Activated gamma-delta T cell treated with anti-CD3 and anti-CD28 coated beads, Interleukin-2, amount 50 U/mL, for 16 hours (primary cell): ENCODE data around the gene AFF1.

Source experiments
- DNase-seq: peaks from one replicate; pipeline ENCODE4 v3.0.0-alpha.2; 2020; ENCODE audit warnings: low read depth

AFF1 gene

DNA sequence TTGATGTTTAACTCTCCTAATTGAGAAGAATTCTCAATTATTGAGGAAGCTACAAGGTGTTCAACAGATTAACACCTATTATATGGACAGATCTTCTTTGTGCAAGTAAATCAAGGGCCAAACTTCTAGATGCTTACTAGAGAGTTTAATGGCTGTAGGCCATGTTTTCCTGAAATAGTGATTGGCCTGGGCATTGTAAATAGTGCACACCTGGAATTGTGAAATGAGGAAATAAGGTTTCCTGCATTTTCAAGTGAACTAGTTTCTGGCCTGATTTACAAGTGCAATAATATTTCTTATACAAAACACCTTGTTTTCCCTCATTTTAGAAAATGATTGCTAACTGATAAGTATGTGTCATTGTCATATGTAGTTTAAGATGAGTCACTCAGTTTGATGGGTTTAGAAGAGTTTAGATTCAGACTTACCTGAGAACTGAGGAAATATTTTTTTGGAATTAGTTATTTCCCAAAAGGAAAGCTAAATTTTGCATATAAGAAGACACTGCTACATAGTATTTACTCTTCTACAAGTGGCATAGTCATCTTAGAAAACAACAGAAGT, 21.2 kb downstream of the AFF1 start:
- no peak for DNase-seq

DNA sequence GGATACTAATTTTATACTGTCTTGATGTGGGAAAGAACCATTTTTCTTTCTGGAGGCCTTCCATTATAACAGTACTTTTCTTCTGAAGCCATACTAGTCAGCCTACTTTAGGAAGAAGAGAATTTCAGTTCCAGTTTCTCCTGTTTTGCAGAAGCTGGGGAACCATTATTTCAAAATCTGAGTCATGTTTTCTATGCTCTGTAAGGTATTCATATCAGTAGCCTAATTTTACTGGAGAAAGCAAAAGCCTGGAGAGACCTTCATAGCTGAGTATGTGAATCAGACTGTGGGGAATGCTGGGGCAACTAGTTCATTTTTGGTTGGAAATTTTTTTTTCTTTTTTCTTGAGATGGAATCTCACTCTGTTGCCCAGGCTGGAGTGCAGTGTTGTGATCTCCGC, 22.4 kb downstream of the AFF1 start:
- no peak for DNase-seq

DNA sequence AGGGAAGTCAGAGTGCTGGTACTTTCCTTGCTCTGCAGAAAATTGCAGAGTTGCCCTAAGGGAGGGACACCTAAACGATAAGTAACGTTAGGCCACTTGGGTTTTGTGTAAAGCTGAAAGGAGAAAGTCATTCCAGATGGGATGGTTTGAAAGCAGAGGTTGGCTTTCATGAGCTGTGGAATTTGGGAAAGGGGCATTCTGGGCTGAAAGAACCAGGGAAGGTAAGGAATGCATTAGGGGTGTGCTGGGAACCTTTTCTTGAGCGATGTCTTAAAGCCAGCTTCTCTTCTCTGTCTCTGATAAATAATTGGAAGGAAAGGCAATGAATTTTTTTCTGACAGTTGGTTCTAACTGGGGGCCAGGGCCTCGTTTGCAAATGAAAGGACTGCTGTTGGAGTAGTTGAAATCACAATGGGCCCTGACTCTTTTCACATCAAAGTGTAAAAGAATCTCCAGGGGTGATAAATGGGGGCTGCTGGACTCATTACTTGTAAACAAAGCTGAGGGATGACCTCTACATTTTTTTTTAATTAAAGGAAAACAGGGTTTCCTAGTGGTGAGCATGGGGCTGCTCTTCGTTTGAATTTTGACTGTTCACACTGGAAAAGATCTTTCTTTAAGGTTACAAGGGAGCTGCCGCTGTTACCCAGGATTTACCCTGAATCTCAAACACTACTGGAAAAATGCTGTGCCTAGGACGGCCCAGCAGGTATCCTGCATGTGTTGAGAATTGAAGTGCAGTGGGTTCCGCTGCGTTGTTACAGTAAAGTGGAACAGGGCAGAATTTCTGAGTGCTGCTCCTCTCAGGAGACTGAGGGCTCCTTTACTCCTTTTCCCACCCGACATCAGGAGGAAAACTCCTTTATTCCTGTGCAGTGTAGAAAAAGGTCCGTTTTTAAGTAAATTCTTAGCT, 25.0 kb downstream of the AFF1 start:
- DNase-seq: no peak

DNA sequence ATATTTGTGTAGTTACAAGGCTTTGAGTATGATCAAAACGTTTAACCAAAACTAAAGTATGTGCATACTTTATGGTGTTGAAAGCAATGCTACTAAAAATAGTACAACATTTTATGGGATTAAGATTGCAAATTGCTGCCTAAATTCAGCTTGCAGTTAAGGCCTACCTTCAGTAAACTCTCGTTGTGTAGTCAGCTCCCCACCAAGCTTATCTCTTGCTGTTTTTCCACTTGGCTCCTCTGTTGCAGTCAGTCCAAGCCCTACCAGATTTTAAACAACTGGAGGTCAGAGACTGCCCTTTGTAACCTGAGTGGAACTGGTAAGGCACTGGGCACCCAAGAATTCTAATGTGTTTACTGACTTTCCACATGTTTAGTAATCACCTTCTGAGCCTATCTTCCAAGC, 25.7 kb downstream of the AFF1 start:
- no peak for DNase-seq

DNA sequence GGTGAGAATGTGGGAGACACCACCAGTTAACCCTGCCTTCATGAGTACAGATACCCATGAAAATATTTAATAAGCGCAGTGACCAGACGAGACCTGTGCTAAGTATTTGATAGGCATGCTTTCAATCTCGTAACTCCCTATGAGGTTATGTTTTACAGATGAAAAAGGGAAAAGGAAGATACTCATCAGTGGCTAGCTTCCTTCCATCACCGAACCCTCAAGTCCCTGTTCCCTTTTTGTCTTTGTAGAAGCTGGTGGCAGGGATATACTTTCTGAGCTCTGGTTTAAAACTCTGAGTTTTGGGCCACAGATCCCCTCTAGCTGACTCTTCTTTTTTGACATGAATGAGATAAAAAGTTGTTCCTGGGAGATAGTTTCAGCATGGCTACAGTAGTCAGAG, 26.3 kb downstream of the AFF1 start:
- DNase-seq: no peak

DNA sequence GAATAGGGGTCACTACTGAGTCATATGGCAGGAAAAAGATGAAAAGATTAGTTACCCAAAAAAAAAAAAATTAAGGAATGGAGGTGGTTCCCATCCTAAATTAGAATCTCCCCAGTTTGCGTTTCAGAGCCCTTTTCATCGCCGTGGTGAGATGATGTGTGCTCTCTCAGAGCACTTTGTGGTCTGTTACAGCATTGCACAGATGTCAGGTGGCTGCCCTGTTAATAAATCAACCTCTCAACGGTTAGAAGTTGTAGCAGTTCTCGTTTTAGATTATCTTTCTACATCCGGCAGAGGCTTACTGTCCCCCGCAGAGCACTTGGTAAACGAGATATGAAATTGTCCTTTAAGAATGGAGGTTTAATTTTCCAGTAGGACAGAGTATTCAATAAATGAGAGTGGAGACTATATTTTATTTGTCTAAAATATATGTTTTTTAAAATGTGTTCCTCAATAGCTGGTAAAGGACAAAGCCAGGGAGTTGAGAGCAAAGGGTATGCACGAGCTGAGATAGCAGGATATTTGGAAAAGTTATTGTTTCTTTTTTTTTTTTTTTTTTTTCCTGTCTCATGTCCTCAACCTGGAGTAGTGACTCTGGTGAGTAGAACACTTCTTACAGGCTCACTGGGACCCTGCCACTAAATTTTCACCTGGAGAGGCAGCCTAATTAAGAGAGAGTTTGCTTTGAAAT, 26.9 kb downstream of the AFF1 start:
- no peak for DNase-seq

DNA sequence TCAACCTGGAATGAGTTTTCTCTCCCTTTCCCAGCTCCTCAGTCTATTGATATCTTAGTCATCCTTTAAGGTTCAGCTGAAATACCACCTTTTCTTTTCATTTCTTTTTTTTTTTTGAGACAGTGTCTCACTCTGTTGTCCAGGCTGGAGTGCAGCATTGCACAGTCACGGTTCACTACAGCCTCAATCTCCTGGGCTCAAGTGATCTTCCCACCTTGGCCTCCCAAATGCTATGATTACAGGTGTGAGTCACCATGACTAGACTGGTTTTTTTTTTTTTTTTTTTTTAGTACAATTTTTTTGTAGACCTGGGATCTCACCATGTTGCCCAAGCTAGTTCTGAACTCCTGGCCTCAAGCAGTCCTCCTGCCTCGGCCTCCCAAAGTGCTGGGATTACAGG, 28.9 kb downstream of the AFF1 start:
- DNase-seq: no peak

DNA sequence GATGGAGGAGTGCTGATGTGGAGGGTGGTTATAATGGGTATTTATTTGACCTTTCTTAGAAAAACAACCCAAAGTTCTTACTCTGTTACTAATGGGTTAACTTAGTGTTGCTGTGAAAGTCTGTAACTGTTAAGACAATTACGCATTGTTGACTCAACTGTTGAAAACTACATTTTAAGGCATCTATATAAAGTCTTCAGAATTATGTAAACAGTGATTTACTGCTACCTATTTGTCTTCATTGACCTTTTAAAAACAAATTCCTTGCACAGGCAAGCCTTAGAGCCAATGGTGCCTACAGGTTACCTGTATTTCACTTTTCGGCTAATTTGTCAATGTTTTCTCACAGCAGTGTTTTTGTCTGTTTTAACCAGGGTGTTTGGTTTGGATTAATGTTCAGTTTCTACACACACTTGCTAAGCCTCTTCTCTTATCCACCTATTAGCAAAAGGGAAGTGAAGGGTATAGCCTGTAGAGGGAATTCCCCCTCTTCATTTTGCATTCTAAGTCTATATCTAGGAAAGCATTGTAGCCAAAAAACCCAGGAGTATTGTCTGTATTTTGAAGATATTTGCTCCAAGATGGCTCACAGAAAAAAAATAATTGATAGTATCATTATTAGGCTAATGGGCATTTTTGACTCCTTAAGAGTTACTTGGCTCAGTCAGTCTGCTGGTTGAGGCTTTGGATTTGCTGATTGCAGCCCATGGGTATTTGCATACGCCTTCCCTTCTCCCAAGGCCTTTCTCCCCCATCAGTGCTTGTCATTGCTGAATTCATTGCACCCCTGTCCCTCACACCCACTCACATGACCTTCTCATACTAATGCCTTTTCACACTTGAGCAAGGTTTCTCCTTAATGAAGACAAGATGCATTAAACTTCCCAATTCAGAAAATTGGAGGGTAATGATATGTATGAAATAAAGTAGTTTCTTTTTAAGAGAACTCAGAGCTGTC, 30.5 kb downstream of the AFF1 start:
- DNase-seq: no peak

DNA sequence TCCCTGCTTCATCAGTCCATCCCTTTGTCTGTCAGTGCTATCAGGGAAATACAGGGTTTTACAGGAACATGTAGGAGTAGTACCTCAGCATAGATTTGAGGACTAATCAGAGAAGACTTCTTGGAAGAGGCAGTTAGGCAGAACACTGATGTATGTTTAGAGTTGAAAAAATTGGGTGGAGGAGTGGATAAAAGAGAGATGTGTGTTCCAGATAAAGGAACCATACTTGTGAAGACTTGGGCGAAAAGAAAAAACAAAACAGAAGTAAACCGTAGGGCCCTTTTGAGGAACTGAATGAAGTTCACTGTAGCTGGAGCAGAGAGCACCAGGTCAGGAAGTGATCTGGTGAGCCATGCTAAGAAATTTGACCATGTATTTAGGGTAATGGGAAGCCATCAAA, 32.3 kb downstream of the AFF1 start:
- DNase-seq: no peak

DNA sequence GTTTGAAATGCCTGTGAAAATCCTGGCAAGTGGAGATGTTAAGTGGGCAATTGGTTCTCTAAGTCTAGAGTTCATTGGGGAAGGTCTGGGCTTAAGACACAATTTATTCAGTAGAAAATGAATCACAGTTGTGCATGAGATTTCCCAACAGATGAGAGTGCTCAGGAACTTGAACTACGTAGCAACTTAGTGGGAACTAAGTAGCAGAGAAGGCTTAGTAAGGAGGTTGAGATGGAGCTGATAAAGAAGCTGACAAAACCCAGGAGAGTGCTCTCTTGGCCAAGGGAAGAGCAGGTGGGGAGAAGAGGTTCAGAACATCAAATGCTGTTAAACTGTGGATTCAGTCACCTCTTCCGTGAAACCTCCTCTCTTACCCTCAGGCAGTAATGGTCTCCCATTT, 33.0 kb downstream of the AFF1 start:
- no peak for DNase-seq

DNA sequence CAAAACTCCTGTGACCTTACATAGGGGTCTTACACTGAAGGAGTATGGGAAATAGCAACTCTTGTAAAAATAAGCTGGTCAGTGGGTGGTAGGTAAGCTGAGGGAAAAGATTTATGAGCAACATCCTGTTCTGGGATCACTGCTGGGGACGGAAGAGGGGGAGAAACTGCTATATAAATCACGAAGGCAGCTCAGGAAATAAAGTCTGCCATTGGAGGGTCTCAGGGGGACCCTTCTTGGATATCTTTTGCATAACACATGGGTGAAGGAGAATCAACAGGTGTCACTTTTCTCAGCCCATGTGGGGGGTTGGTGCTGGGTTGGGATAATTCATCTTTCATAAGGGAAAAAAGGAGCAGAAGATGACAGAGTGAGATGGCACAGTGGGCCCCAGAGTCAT, 33.7 kb downstream of the AFF1 start:
- no peak for DNase-seq

DNA sequence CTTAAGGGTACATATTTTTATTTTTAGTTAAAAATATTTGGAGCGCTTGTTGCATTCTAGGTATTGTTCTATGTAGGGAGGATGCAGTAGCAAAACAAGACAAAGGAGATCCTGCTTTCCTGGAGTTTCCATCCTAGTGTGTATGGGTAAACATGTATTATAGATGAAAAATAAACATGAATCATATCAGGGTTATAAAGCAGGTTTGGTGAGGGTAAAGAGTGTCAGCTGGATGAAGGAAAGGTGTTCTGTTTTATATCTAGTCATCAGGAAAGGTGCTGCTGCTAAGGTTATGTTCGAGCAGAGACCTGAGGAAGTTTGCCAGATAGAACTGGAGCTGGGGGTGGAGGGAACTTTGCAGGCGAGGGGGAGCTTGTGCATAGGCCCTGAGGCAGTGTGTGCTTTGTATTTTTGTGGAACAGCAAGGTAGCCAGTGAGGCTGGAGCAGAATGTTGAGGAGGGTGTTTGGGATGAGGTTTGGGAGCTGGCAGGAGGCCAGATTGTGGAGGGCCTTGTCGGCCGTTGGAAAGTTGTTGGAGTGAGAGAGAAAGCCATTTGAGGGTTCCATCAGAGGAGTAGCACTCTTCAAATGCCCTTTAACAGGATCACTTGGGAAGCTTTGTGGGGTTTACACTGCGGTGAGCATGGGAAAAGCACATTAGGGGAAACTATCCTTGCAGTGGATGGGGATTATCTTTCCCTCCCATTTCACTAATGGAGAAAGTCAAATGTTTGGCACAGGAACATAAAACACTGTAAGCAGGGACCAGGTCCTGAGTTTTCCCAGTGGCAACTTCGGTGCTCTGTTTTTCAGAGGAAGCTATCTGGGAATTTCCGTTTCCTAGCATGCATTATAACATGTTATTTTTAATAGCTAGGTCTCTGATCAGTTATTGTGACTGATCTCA, 35.9 kb downstream of the AFF1 start:
- DNase-seq: no peak

DNA sequence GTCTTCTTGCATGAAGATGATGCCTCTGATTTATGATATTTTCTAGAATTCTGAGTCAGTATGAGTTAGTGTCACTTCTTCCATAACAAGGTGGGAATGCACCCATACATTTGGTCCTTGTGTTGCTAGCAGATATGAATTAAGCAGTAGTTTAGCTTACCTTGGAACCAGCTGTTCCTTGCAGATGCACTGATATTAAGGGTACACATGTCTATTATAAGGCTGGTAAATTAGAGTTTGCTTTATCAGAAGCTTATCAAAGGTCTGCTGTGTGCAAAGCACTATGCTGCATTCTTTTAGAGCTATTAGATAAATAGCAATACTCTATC, 36.5 kb downstream of the AFF1 start:
- no peak for DNase-seq

DNA sequence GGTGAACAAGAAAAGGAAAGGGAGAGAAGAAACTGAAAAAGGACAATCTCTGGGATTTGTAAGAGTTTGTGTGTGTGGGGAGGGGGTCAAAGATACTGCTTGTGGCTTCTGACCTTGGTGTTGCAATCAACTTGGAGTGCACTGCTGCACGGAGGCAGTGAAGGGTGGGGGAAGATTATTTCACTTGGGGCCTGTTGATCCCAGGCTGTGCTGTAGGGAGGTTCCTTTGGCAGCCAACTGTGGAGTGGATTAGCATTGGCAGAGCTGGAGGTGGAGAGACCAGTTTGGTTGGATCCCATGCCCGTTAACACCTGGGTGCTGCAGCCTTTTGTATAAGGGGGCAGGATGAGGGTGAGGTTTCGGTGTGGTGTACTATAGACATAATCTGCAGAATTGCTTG, 38.2 kb downstream of the AFF1 start:
- DNase-seq: no peak

DNA sequence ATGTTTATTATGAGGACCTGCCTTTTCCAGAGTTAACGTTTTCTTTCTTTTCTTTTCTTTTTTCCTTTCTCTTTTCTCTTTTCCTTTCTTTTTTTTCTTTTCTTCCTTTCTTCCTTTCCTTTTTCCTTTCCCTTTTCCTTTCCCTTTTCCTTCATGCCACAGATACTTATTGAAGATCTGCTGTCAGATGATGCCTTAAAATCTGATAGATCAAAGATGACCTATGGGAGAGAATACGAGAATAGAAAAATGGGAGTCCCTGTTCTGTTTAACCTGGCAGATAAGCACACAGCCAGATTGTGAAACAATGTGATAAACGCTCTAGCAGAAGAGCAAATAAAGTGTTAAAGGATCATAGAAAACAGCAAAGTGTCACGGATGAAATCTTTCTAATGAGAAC, 38.9 kb downstream of the AFF1 start:
- no peak for DNase-seq

DNA sequence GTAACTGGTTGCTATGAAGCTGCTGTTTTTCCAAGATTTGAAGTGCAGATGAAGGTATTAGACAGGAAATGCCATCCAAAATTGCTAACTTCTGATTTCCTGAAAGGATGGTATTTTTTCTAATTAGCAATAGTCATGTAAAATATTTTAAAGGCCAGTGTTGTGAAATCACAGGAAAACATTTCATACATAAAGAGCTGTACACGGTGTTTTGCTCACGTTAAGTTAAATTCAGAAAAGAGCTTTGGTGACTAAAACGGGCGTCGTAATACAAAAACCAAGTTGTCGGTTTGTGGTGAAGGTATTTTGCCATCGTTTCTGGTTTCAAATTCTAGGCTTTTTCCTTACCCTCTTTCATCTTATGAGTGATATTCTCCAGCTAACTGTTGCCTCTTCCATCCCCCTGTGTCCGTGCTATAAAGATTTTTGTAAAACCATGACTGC, 39.8 kb downstream of the AFF1 start:
- no peak for DNase-seq

DNA sequence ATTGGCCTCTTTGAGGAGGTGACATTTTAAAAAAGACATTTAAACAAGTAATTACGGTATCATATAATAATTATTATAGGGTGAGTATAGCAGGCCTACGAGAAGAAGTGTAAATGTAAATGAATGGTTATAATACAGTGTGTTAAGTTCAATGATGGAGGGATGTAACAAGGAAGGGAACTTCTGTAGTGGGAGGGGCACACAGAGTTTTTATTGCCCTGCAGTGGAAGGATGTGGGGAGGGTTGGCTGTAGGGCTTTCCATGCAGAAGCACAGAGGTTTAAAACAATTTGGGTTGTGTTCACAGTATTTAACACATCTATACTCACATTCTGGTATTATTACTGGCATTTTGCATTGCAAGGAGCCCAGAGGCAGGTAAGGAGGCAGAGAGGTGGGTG, 41.1 kb downstream of the AFF1 start:
- no peak for DNase-seq

DNA sequence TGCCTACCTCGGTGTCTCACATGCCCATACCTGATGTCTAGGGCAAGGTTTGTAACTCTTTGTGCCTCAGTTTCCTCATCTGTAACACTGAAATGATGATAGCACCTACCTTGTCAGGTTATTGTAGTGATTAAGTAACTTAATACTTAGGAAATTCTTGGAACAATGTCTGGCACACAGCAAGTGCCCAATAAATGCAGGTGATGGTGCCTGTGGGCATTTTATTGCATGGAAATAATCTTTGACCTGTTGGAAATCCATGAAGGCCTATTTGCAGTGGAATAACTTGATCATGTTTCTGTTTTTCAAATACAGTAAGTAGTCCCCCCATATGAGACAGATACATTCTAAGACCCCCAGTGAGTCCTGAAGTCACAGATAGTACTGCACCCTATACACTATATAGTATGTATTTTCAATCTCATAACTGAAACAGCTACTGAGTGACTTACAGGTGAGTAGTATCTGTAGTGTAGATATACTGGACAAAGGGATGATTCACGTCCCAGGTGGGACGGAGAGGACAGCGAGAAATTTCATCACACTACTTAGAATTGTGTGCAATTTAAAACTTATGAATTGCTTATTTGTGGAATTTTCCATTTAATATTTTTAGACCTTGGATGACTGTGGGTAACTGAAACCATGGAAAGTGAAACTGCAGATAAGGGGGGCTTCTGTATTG, 42.1 kb downstream of the AFF1 start:
- no peak for DNase-seq

DNA sequence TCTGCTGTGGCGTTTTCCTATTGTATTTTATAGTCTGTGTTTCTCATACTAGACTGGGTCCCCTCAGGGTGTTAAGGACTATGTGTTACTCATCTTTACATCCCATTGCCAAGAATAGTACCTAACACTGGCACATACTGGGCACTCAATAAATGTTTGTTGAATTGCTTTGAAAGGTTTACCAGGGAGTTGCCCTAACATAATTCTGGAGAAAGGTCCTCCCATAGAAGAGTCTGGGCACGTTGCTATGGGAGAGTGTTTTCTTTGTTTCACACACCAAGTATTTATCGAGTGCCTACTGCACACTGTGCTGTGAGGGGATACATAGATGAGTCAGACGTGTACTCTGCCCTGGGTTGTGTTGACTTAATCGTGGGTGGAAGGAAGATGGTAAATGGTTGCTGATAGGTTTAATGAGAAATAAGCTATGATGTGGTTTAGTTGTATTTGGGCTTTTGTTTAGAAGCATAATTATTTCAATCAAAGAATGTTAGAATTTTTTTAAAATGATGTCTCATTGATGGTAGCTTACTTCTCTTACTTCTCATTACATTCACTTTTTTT, 42.9 kb downstream of the AFF1 start:
- no peak for DNase-seq

DNA sequence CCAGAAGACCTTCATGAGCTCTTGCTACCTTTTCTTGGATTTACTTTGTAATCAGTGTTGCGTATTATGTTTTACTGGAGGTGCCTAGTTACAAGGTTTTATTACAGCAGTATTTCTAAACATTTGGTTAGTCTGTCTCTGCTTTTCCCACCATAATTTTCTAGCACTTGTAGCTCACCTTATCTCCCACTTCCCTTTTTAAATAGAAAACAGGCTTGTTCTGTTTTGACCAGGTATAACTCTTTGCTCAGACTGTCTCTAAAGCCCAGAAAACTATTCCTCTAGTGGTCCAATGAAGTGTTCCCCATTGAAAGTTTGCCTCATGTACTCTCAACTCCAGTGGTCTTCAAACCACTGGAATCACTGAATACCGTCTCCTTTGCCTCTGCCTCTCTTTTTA, 43.9 kb downstream of the AFF1 start:
- no peak for DNase-seq
